GM13976 (cell line): ENCODE results near the gene ZZZ3.

ENCODE experiments used
- DNase-seq: peaks from one replicate; pipeline ENCODE4 v3.0.0; 2012; ENCODE audit warnings: low spot score
- CTCF ChIP-seq: IDR thresholded peaks from 2 replicates; pipeline ENCODE4 v1.5.1; 2012; ENCODE audit warnings: borderline replicate concordance, mild to moderate bottlenecking; ENCODE audit not compliant: insufficient read depth; ENCODE audit errors: extremely low read depth, missing control alignments, control extremely low read depth
- in situ Hi-C: fragments of 300-500 bp; cut with MboI; formaldehyde crosslinking; loops from one replicate; pipeline ENCODE4 v1.12.0; 2022; ENCODE audit warnings: low sequenced_read_pairs, mixed read lengths, inconsistent platforms; ENCODE audit not compliant: unreplicated experiment

Gene ZZZ3

DNA sequence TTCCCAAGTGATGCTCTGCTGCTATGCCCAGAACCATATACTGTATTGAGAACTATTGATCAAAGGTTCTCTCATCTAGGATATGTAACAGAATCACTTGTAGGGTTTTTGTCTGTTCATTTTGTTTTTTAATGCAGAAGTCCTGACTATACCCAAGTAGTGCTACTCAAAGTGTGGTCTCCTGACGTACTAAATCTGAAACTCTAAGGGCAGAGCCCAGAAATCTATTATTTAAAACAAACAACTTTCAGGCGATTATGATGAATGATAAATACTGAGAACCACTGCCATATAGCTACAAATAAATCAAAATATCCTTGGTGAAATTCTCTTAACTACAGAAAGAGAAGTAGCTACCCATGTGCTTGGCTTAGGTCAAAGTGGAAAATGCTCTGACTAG lies 10.1 kb downstream of the ZZZ3 start:
- in situ Hi-C loops: no loop called here
- TF ChIP-seq CTCF: no peak
- DNase-seq: no peak

- TF ChIP-seq CTCF: no peak
- DNase-seq: no peak
- in situ Hi-C loops: no loop called here
Measured at GRCh38 chr1:77671836-77672235, 10.6 kb downstream of the ZZZ3 start.

DNA sequence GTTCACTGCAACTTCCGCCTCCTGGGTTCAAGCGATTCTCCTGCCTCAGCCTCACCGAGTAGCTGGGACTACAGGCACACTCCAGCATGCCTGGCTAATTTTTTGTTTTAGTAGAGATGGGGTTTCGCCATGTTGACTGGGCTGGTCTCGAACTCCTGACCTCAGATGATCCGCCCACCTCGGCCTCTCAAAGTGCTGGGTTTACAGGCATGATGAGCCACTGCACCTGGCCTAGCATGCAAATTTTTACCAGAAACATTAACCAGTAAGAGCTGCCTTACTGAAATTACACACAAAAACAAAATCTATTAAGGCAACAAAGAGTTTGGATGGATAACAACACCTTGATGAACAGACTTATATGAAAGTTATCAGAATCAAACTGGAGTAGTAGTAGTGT lies 12.1 kb downstream of the ZZZ3 start:
- no peak for DNase-seq
- TF ChIP-seq CTCF: no peak
- in situ Hi-C loops: no loop called here

GRCh38 chr1:77668924-77669449 lies 13.5 kb downstream of the ZZZ3 start:
- in situ Hi-C loops: loop anchor here (10.0 kb wide), 1 partner anchor 56 kb away; no protein-coding TSS in a partner anchor
- TF ChIP-seq CTCF: no peak
- DNase-seq: no peak

GRCh38 chr1:77664939-77665516 lies 17.4 kb downstream of the ZZZ3 start:
- DNase-seq: no peak
- in situ Hi-C loops: loop anchor here (10.0 kb wide), 1 partner anchor 60 kb away; no protein-coding TSS in a partner anchor
- no peak for TF ChIP-seq CTCF

DNA sequence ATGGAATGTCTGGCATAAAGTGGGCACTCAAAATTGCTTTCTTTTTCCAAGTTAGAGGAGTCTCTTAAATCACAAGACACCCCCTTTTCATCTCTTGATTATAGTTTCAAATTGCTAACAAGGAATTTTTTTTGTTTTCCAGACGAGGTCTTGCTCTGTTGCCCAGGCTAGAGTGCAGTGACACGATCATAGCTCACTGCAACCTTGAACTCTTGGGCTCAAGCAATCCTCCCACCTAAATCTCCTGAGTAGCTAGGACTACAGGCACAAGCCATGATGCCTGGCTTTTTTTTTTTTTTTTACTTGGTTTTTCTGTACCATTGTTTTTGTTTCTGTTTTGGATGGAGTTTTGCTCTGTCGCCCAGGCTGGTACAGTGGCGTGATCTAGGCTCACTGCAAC lies 20.8 kb downstream of the ZZZ3 start:
- no peak for TF ChIP-seq CTCF
- no peak for DNase-seq
- in situ Hi-C loops: loop anchor here (10.0 kb wide), 1 partner anchor 63 kb away; no protein-coding TSS in a partner anchor
